ENCODE data around the gene THEMIS. TPM values are rescaled to one million over a fixed set of nuclear protein-coding genes. Genes with fewer than 3 reads are reported as not detected.

THEMIS gene
- total RNA-seq, 1 experiment from 2014 or later = 0.05 TPM

DNA sequence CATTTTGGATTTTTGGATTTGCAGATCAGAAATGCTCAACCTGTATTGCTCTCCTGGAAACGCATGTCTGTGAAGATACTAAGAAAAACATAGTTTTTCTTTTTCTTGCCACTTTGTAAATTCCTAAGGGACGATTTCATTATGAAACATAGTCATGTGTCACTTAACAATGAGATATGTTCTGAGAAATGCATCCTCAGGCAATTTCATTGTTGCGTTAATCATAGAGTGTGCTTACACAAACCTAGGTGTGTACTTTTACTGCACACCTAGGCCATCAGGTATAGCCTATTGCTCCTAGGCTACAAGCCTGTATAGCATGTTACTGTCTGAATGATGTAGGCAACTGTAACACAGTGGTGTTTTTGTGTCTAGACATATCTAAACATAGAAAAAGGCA is 13.4 kb upstream of the THEMIS start:
- POLR2A ChIA-PET = no interaction called here
- no peak for ATAC-seq

DNA sequence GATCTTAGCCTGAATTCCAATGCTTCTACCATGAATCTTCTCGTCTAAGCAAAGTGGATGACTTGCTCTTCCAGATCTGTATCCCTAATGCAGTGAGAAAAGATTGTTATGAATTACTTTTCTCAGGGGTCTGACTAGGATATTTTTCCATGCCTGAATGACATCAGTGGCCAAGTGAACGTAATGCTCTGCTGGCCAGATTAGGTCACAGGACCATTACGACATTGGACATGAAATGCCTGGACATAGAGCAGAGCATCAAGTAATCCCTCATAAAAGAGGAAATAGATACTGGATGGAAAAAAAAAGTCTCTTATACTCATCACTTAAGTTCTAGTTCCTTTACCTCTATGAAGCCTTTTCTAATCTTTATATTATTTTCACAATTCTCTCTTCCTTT is 12.1 kb upstream of the THEMIS start:
- Histone ChIP-seq H3K4me3 (ENCODE audit: low read depth in 2 of 2, low read length in 2 of 2) (no peak overlapping the region), H3K4me1 (ENCODE audit: control insufficient read depth, insufficient read depth, low read length) (no peaks in the 10 kb centered on the region), H3K9me3 (ENCODE audit: control insufficient read depth, insufficient read depth, low read depth, low read length) (no peaks in the 10 kb centered on the region; the same call in 1 of the 2 replicates), H3K27ac (ENCODE audit: low read length) (no peak overlapping the region), H3K36me3 (ENCODE audit: control insufficient read depth, insufficient read depth, low read length) (no peaks in the 10 kb centered on the region), H3K27me3 (ENCODE audit: control insufficient read depth, insufficient read depth, low read length) (no peaks in the 10 kb centered on the region)
- no peak for ATAC-seq
- no TSS peak for BruUV-seq (replicated peaks)
- CTCF ChIA-PET = no interaction called here
- POLR2A ChIA-PET = no interaction called here
- in situ Hi-C loops (cut with HindIII; ENCODE audit: low pct_unique_long_range_greater_than_20kb, low sequenced_read_pairs) = no loop called here
- TF ChIP-seq, protein P1, sequence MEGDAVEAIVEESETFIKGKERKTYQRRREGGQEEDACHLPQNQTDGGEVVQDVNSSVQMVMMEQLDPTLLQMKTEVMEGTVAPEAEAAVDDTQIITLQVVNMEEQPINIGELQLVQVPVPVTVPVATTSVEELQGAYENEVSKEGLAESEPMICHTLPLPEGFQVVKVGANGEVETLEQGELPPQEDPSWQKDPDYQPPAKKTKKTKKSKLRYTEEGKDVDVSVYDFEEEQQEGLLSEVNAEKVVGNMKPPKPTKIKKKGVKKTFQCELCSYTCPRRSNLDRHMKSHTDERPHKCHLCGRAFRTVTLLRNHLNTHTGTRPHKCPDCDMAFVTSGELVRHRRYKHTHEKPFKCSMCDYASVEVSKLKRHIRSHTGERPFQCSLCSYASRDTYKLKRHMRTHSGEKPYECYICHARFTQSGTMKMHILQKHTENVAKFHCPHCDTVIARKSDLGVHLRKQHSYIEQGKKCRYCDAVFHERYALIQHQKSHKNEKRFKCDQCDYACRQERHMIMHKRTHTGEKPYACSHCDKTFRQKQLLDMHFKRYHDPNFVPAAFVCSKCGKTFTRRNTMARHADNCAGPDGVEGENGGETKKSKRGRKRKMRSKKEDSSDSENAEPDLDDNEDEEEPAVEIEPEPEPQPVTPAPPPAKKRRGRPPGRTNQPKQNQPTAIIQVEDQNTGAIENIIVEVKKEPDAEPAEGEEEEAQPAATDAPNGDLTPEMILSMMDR (IDR thresholded peaks at IDR 0.05) = no peak
- TF ChIP-seq SIN3A (IDR thresholded peaks at IDR 0.05; ENCODE audit: borderline replicate concordance, insufficient read depth, low read depth, low read length) (no peak), REST (IDR thresholded peaks at IDR 0.05; ENCODE audit: insufficient read depth in 1 of 2, low read depth in 2 of 2, low read length in 1 of 2) (no peak), POLR2AphosphoS5 (IDR thresholded peaks at IDR 0.05; ENCODE audit: low read depth, low read length) (no peak), TCF7L2 (IDR thresholded peaks at IDR 0.05; ENCODE audit: low read depth, low read length) (no peak)
- no peak for DNase-seq (ENCODE audit: low read depth, low spot score)
- intact Hi-C loops (cut with micrococcal nuclease; ENCODE audit: unreplicated experiment) = no loop called here

More for the DNA sequence above, 13.4 kb upstream of the THEMIS start:
- TF ChIP-seq REST (IDR thresholded peaks at IDR 0.05; ENCODE audit: insufficient read depth in 1 of 2, low read depth in 2 of 2, low read length in 1 of 2) (no peak), SIN3A (IDR thresholded peaks at IDR 0.05; ENCODE audit: borderline replicate concordance, insufficient read depth, low read depth, low read length) (no peak), TCF7L2 (IDR thresholded peaks at IDR 0.05; ENCODE audit: low read depth, low read length) (no peak), POLR2AphosphoS5 (IDR thresholded peaks at IDR 0.05; ENCODE audit: low read depth, low read length) (no peak)
- TF ChIP-seq, protein P1 (IDR thresholded peaks at IDR 0.05) = no peak
- DNase-seq (ENCODE audit: low read depth, low spot score) = no peak
- Histone ChIP-seq H3K27me3 (ENCODE audit: control insufficient read depth, insufficient read depth, low read length) (no peaks in the 10 kb centered on the region), H3K9me3 (ENCODE audit: control insufficient read depth, insufficient read depth, low read depth, low read length) (no peaks in the 10 kb centered on the region; the same call in 1 of the 2 replicates), H3K27ac (ENCODE audit: low read length) (no peak overlapping the region), H3K4me3 (ENCODE audit: low read depth in 2 of 2, low read length in 2 of 2) (no peak overlapping the region), H3K4me1 (ENCODE audit: control insufficient read depth, insufficient read depth, low read length) (no peaks in the 10 kb centered on the region), H3K36me3 (ENCODE audit: control insufficient read depth, insufficient read depth, low read length) (no peaks in the 10 kb centered on the region)
- no TSS peak for BruUV-seq (replicated peaks)
- CTCF ChIA-PET = no interaction called here
- in situ Hi-C loops (cut with HindIII; ENCODE audit: low pct_unique_long_range_greater_than_20kb, low sequenced_read_pairs) = no loop called here
- intact Hi-C loops (cut with micrococcal nuclease; ENCODE audit: unreplicated experiment) = no loop called here

Data from Panc1 (cell line).